Ascending aorta (tissue), 2 donors: ENCODE results near the gene MAF. TPM values are rescaled to one million over a fixed set of nuclear protein-coding genes. Genes with fewer than 3 reads are reported as not detected.

Source experiments
- DNase-seq, 2 donors: peaks; one replicate each; pipeline ENCODE4 v3.0.0-alpha.2; 2019; ENCODE audit warnings: low spot score in 2 of 2
- H3K27ac ChIP-seq, 2 donors: fragments of 200-600 bp; sonication (generic); one replicate each; pipeline ENCODE4 v1.5.1; 2016 to 2017; ENCODE audit warnings: mild to moderate bottlenecking in 1 of 2
- H3K27me3 ChIP-seq: fragments of 200-600 bp; sonication (generic); one replicate; pipeline ENCODE4 v1.5.1; 2017
- H3K36me3 ChIP-seq, 2 donors: fragments of 200-600 bp; sonication (generic); one replicate each; pipeline ENCODE4 v1.5.1; 2016
- H3K4me1 ChIP-seq, 2 donors: fragments of 200-600 bp; sonication (generic); one replicate each; pipeline ENCODE4 v1.5.1; 2016 to 2017; ENCODE audit warnings: mild to moderate bottlenecking in 1 of 2
- H3K4me3 ChIP-seq, 2 donors: fragments of 200-600 bp; sonication (generic); one replicate each; pipeline ENCODE4 v1.5.1; 2016 to 2017; ENCODE audit warnings: mild to moderate bottlenecking in 1 of 2
- H3K9me3 ChIP-seq, 2 donors: fragments of 200-600 bp; sonication (generic); one replicate each; pipeline ENCODE4 v1.5.1; 2016
- CTCF ChIP-seq, 3 experiments: fragments of 200-600 bp in 2 of 3; fragments of 450-650 bp in 1 of 3; sonication (generic) in 2 of 3; IDR thresholded peaks; one replicate each; pipeline ENCODE4 v1.5.1; 2016 to 2019; ENCODE audit warnings: antibody characterized with exemption in 3 of 3, mild to moderate bottlenecking in 1 of 3, moderate library complexity in 1 of 3
- intact Hi-C: fragments of 100-400 bp; cut with DNase I; formaldehyde crosslinking; loops from one replicate; pipeline ENCODE4 v1.15.1; 2023
- total RNA-seq: library from RNA; depleted of rRNA; stranded (reverse); fragments of >200 nt; gene quantifications from one replicate; pipeline ENCODE4 v1.1.0, GENCODE V29; 2016

Gene MAF
- total RNA-seq, 1 donor from 2014 or later: 41.1 TPM

GRCh38 chr16:79573884-79574283 is 26.7 kb downstream of the MAF start:
- DNase-seq: no peak
- Histone ChIP-seq H3K9me3 (no peaks in the 10 kb centered on the region), H3K4me3 (no peak overlapping the region), H3K4me1 (peaks cover 5 to 11% of the 10 kb centered on the region in 2 donors), H3K27ac (no peak overlapping the region), H3K36me3 (no peaks in the 10 kb centered on the region), H3K27me3 (no peaks in the 10 kb centered on the region)
- no peak for TF ChIP-seq CTCF (IDR thresholded peaks at IDR 0.05)
- intact Hi-C loops: no loop called here

GRCh38 chr16:79573071-79573470 is 27.5 kb downstream of the MAF start:
- Histone ChIP-seq H3K9me3 (no peaks in the 10 kb centered on the region), H3K36me3 (no peaks in the 10 kb centered on the region), H3K4me3 (no peak overlapping the region), H3K27me3 (no peaks in the 10 kb centered on the region), H3K4me1 (peaks cover 5 to 11% of the 10 kb centered on the region in 2 donors), H3K27ac (no peak overlapping the region)
- no peak for DNase-seq
- no peak for TF ChIP-seq CTCF (IDR thresholded peaks at IDR 0.05)
- intact Hi-C loops: no loop called here

- no peak overlapping the region for H3K27ac ChIP-seq
- H3K27me3 ChIP-seq: no peaks in the 10 kb centered on the region
- DNase-seq: no peak
- TF ChIP-seq CTCF (IDR thresholded peaks at IDR 0.05): no peak
- intact Hi-C loops: no loop called here
- no peaks in the 10 kb centered on the region for H3K9me3 ChIP-seq
- H3K4me3 ChIP-seq: peak overlapping the region in 1 of 2 donors; percentile 35
- no peaks in the 10 kb centered on the region for H3K36me3 ChIP-seq
- peaks cover 5 to 11% of the 10 kb centered on the region in 2 donors for H3K4me1 ChIP-seq
Measured at GRCh38 chr16:79571903-79572535, 28.5 kb downstream of the MAF start.

GRCh38 chr16:79571065-79571902 is 29.3 kb downstream of the MAF start:
- Histone ChIP-seq H3K36me3 (no peaks in the 10 kb centered on the region), H3K4me3 (peak overlapping the region in 1 of 2 donors; percentile 34), H3K27ac (no peak overlapping the region), H3K27me3 (no peaks in the 10 kb centered on the region), H3K4me1 (peaks cover 5 to 11% of the 10 kb centered on the region in 2 donors), H3K9me3 (no peaks in the 10 kb centered on the region)
- intact Hi-C loops: no loop called here
- DNase-seq: no peak
- TF ChIP-seq CTCF (IDR thresholded peaks at IDR 0.05): no peak

GRCh38 chr16:79564671-79565107 is 35.8 kb downstream of the MAF start:
- H3K4me1 ChIP-seq: no peaks in the 10 kb centered on the region
- no peak for TF ChIP-seq CTCF (IDR thresholded peaks at IDR 0.05)
- H3K36me3 ChIP-seq: no peaks in the 10 kb centered on the region
- H3K27ac ChIP-seq: no peak overlapping the region
- H3K9me3 ChIP-seq: no peaks in the 10 kb centered on the region
- intact Hi-C loops: no loop called here
- no peaks in the 10 kb centered on the region for H3K27me3 ChIP-seq
- no peak overlapping the region for H3K4me3 ChIP-seq
- DNase-seq: no peak
